Kidney (tissue), 14 donors: ENCODE results near the gene MTCH2. TPM values are rescaled to one million over a fixed set of nuclear protein-coding genes. Genes with fewer than 3 reads are reported as not detected.

Experiments used
- DNase-seq, 5 donors: peaks; one replicate each; pipeline ENCODE4 v3.0.0-alpha.2; 2013 to 2020
- FAIRE-seq: peaks from 2 replicates; lab custom pipeline; 2012; peaks lifted over from hg19 to GRCh38; lab: Jason Lieb, UNC
- H3K27ac ChIP-seq, 2 donors: one replicate each; pipeline ENCODE4 v1.7.0; 2013; ENCODE audit warnings: low read depth in 2 of 2, low read length in 2 of 2, inconsistent platforms in 1 of 2
- H3K27me3 ChIP-seq: one replicate; pipeline ENCODE4 v1.7.1; 2013; ENCODE audit warnings: low read length, inconsistent platforms; ENCODE audit not compliant: control insufficient read depth, insufficient read depth
- H3K36me3 ChIP-seq, 3 donors: one replicate each; pipeline versions ENCODE4 v1.7.0 to v1.7.1; 2013; ENCODE audit warnings: low read length in 3 of 3, control low read depth in 1 of 3, inconsistent platforms in 1 of 3; ENCODE audit not compliant: insufficient read depth in 3 of 3, control insufficient read depth in 2 of 3
- H3K4me1 ChIP-seq, 3 donors: one replicate each; pipeline versions ENCODE4 v1.7.0 to v1.7.1; 2013; ENCODE audit warnings: low read length in 3 of 3, inconsistent platforms in 1 of 3, low read depth in 1 of 3; ENCODE audit not compliant: control insufficient read depth in 2 of 3, insufficient read depth in 2 of 3
- H3K4me3 ChIP-seq, 3 donors: one replicate each; pipeline versions ENCODE4 v1.7.0 to v1.8.1; 2013; ENCODE audit warnings: low read length in 3 of 3, control low read depth in 1 of 3, inconsistent platforms in 1 of 3
- H3K9ac ChIP-seq, 3 donors: one replicate each; pipeline versions ENCODE4 v1.7.0 to v1.7.1; 2013; ENCODE audit warnings: low read length in 3 of 3, control low read depth in 1 of 3, inconsistent platforms in 1 of 3
- H3K9me3 ChIP-seq, 3 donors: one replicate each; pipeline versions ENCODE4 v1.7.0 to v1.7.1; 2013; ENCODE audit warnings: low read length in 3 of 3, control low read depth in 1 of 3, inconsistent platforms in 1 of 3; ENCODE audit not compliant: control insufficient read depth in 2 of 3, insufficient read depth in 1 of 3
- intact Hi-C: fragments of 100-400 bp; cut with DNase I; formaldehyde crosslinking; loops from one replicate; pipeline ENCODE4 v1.11.1; 2022
- polyA plus RNA-seq: library from polyadenylated mRNA; stranded (reverse); fragments of 350-450 nt; fragmentation: Illumina TruSeq; extraction: RNeasy Lipid Tissue Mini Kit (QIAGEN cat#74804); gene quantifications from one replicate; pipeline ENCODE4 v1.2.3, GENCODE V29; 2014; ENCODE audit warnings: low read depth, low replicate concordance; ENCODE audit not compliant: insufficient read depth
- total RNA-seq: library from RNA; stranded (reverse); fragmentation: NEBNext Ultra II Directional; extraction: Animal tissue kit (Norgen Biotek cat#: 25700); gene quantifications from one replicate; pipeline ENCODE4 v1.2.1, GENCODE V29; 2021
- TF ChIP-seq, protein P1 (sequence below): IDR thresholded peaks from 3 replicates; pipeline ENCODE4 v1.5.1; 2012; ENCODE audit warnings: mild to moderate bottlenecking, moderate library complexity, borderline replicate concordance; ENCODE audit not compliant: insufficient read depth; ENCODE audit errors: extremely low read depth
- donor health status: control.
- donor health status: control.
- donor health status: control.
- donor health status: control.
- donor health status: control.
- donor health status: DM: yes; HTN: yes; CAD: no.
- donor health status: Normal renal cell carcinoma (clear cell type).

Gene MTCH2
- total and polyA plus RNA-seq, 2 donors from 2014 or later = 85.3 to 201 TPM

DNA sequence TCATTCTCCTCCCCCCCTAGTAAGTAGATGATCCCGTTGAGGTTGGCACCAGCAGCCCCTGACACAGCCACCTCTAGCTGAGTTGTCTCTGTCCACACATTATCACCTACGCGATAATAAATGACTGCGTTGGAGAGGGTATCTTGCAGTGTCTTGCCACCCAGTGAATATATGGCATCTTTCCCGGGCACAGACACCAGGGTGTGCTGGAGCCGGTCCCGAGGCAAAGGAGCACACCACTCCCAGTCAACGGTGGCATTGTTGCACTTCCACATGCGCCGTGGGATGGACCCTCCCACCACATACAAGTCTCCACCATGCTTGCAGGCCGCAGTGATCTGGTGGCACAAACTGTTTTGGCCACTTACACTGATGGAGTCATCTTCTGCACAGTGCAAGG, 69.0 kb downstream of the MTCH2 start:
- no peak for FAIRE-seq
- intact Hi-C loops = no loop called here
- no peaks in the 10 kb centered on the region for H3K27me3 ChIP-seq
- DNase-seq = peak in 1 of 5 donors; percentile 26
- peaks cover 4 to 32% (median 27%) of the 10 kb centered on the region in 3 donors for H3K36me3 ChIP-seq
- H3K9ac ChIP-seq = no peak overlapping the region
- no peaks in the 10 kb centered on the region for H3K9me3 ChIP-seq
- TF ChIP-seq, protein P1, sequence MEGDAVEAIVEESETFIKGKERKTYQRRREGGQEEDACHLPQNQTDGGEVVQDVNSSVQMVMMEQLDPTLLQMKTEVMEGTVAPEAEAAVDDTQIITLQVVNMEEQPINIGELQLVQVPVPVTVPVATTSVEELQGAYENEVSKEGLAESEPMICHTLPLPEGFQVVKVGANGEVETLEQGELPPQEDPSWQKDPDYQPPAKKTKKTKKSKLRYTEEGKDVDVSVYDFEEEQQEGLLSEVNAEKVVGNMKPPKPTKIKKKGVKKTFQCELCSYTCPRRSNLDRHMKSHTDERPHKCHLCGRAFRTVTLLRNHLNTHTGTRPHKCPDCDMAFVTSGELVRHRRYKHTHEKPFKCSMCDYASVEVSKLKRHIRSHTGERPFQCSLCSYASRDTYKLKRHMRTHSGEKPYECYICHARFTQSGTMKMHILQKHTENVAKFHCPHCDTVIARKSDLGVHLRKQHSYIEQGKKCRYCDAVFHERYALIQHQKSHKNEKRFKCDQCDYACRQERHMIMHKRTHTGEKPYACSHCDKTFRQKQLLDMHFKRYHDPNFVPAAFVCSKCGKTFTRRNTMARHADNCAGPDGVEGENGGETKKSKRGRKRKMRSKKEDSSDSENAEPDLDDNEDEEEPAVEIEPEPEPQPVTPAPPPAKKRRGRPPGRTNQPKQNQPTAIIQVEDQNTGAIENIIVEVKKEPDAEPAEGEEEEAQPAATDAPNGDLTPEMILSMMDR = no peak
- no peak overlapping the region for H3K4me3 ChIP-seq
- H3K4me1 ChIP-seq = peaks cover 0 to 11% (median 10%) of the 10 kb centered on the region in 3 donors
- H3K27ac ChIP-seq = no peak overlapping the region

DNA sequence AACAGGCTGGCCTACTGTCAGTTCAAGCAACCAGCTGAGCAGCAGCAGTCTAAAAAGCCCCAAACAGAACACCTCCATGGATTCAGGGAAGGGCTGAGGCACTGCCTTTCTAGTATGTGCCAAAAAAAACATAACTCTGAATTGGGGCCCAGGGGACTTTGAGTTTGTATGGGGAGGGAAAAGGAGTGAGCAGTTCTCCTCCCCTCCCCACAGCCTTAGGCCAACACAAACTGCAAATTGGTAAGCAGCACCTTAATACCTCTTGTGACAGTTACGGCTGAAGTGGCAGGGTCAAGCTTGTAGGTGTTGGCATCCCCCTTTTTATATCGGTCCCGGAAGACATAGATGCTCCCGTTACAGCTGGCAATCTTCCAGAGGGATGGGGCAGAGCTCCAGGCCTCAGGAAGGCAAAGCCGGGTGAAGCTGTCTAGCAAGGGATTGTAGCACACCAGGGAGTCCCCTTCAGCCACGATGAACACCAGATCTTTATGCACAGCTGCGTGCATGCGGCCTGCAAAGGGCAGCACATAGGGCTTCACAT, 69.6 kb downstream of the MTCH2 start:
- Histone ChIP-seq H3K9ac (no peak overlapping the region), H3K27me3 (no peaks in the 10 kb centered on the region), H3K36me3 (peaks cover 4 to 32% (median 27%) of the 10 kb centered on the region in 3 donors), H3K27ac (no peak overlapping the region), H3K4me3 (no peak overlapping the region), H3K9me3 (no peaks in the 10 kb centered on the region), H3K4me1 (peaks cover 0 to 6% (median 6%) of the 10 kb centered on the region in 3 donors)
- peak in 1 of 5 donors; percentile 34 for DNase-seq
- no peak for FAIRE-seq
- intact Hi-C loops = no loop called here
- TF ChIP-seq, protein P1 = no peak

DNA sequence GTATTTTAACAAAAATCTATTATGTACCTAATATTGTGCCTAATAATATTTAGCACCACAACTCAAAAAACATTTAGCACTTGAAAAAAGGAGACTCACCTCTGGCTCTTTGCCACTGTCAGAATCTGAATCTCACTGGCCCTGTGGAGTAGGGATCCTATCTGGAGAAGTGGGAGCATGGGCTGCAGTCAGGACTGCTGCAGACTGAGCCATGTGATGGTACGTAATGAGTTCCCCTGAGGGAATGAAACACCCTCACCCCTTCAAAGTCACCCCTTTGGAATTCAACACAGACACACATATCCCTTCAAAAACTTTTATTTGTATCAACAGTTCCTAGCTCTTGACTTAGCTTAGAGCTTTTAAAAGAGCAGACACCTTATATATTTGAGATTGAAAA, 70.5 kb downstream of the MTCH2 start:
- no peak overlapping the region for H3K4me3 ChIP-seq

More for the DNA sequence above, 70.5 kb downstream of the MTCH2 start:
- Histone ChIP-seq H3K27me3 (no peaks in the 10 kb centered on the region), H3K4me1 (peaks cover 0 to under 1% (median 0%) of the 10 kb centered on the region in 3 donors), H3K9me3 (no peaks in the 10 kb centered on the region), H3K27ac (no peak overlapping the region), H3K9ac (no peak overlapping the region), H3K36me3 (peaks cover 2 to 29% (median 27%) of the 10 kb centered on the region in 3 donors)
- FAIRE-seq = no peak
- intact Hi-C loops = no loop called here
- DNase-seq = no peak
- TF ChIP-seq, protein P1 = no peak
